H9 (cell line): ENCODE measurements around the gene DTWD2. TPM values are rescaled to one million over a fixed set of nuclear protein-coding genes. Genes with fewer than 3 reads are reported as not detected.
"Not testable (repeated sequence)": the region's sequence is repeated elsewhere in the genome, so short reads cannot be mapped to it uniquely, and the experiment has no call there.

Source experiments
- DNase-seq: peaks from one replicate; pipeline ENCODE4 v3.0.0-alpha.2; 2017
- H2AFZ ChIP-seq: one replicate; pipeline ENCODE4 v1.6.1; 2013; ENCODE audit warnings: mild to moderate bottlenecking, low read length, control low read depth, moderate library complexity
- H2AK5ac ChIP-seq: 2 replicates; pipeline ENCODE4 v1.6.1; 2013; ENCODE audit warnings: low read length, control low read depth, mixed read lengths; ENCODE audit not compliant: insufficient read length
- H2BK120ac ChIP-seq: one replicate; pipeline ENCODE4 v1.6.1; 2013; ENCODE audit warnings: low read depth, mild to moderate bottlenecking, low read length, control low read depth, inconsistent platforms; ENCODE audit not compliant: poor library complexity, severe bottlenecking
- H2BK12ac ChIP-seq: 2 replicates; pipeline ENCODE4 v1.6.1; 2013; ENCODE audit warnings: low read length, control low read depth, mixed read lengths, low read depth; ENCODE audit not compliant: insufficient read length
- H2BK15ac ChIP-seq: 2 replicates; pipeline ENCODE4 v1.6.1; 2013; ENCODE audit warnings: low read depth, low read length, control low read depth
- H2BK20ac ChIP-seq: one replicate; pipeline ENCODE4 v1.6.1; 2013; ENCODE audit warnings: low read depth, mild to moderate bottlenecking, low read length, control low read depth, inconsistent platforms; ENCODE audit not compliant: poor library complexity, severe bottlenecking
- H2BK5ac ChIP-seq: 2 replicates; pipeline ENCODE4 v1.6.1; 2013; ENCODE audit warnings: low read length, control low read depth, mixed read lengths; ENCODE audit not compliant: insufficient read length
- H3K14ac ChIP-seq: 2 replicates; pipeline ENCODE4 v1.6.1; 2013; ENCODE audit warnings: low read length, control low read depth; ENCODE audit not compliant: insufficient read depth
- H3K18ac ChIP-seq: 2 replicates; pipeline ENCODE4 v1.6.1; 2013; ENCODE audit warnings: low read depth, mild to moderate bottlenecking, mixed read lengths, low read length, control low read depth; ENCODE audit not compliant: insufficient read length
- H3K23ac ChIP-seq: 2 replicates; pipeline ENCODE4 v1.6.1; 2013; ENCODE audit warnings: low read length, control low read depth, mixed read lengths, low read depth; ENCODE audit not compliant: insufficient read length
- H3K23me2 ChIP-seq: 2 replicates; pipeline ENCODE4 v1.6.1; 2013; ENCODE audit warnings: low read depth, mild to moderate bottlenecking, mixed read lengths, low read length, control low read depth; ENCODE audit not compliant: insufficient read length, poor library complexity, severe bottlenecking
- H3K27ac ChIP-seq: 2 replicates; pipeline ENCODE4 v1.5.1; 2013; ENCODE audit warnings: low read length, control low read depth, mixed read lengths, low read depth; ENCODE audit not compliant: insufficient read length
- H3K27me3 ChIP-seq: 2 replicates; pipeline ENCODE4 v1.6.1; 2013; ENCODE audit warnings: low read length, control low read depth, inconsistent platforms; ENCODE audit not compliant: insufficient read depth
- H3K4ac ChIP-seq: 2 replicates; pipeline ENCODE4 v1.6.1; 2013; ENCODE audit warnings: low read depth, mild to moderate bottlenecking, control low read depth, inconsistent platforms, low read length, moderate library complexity
- H3K4me1 ChIP-seq: 2 replicates; pipeline ENCODE4 v1.6.1; 2013; ENCODE audit warnings: low read length, control low read depth, inconsistent platforms; ENCODE audit not compliant: insufficient read depth
- H3K4me2 ChIP-seq: 2 replicates; pipeline ENCODE4 v1.6.1; 2013; ENCODE audit warnings: low read length, control low read depth, mixed read lengths; ENCODE audit not compliant: insufficient read length, insufficient read depth
- H3K56ac ChIP-seq: 2 replicates; pipeline ENCODE4 v1.6.1; 2013; ENCODE audit warnings: low read depth, mild to moderate bottlenecking, mixed read lengths, low read length, control low read depth; ENCODE audit not compliant: insufficient read length
- H3K79me1 ChIP-seq: 2 replicates; pipeline ENCODE4 v1.6.1; 2013; ENCODE audit warnings: low read depth, mild to moderate bottlenecking, moderate library complexity, low read length, control low read depth, inconsistent platforms; ENCODE audit not compliant: insufficient read depth, poor library complexity, severe bottlenecking
- H3K79me2 ChIP-seq: 2 replicates; pipeline ENCODE4 v1.6.1; 2013; ENCODE audit warnings: low read length, control low read depth, inconsistent platforms; ENCODE audit not compliant: insufficient read depth
- H3K9ac ChIP-seq: 2 replicates; pipeline ENCODE4 v1.6.1; 2013; ENCODE audit warnings: low read length, control low read depth, mixed read lengths; ENCODE audit not compliant: insufficient read length; ENCODE audit errors: extremely low read depth
- H3K9me3 ChIP-seq: one replicate; pipeline ENCODE4 v1.6.1; 2013; ENCODE audit warnings: low read depth, low read length, inconsistent platforms; ENCODE audit not compliant: control insufficient read depth
- H3T11ph ChIP-seq: one replicate; pipeline ENCODE4 v1.6.1; 2013; ENCODE audit warnings: mild to moderate bottlenecking, low read length, control low read depth, inconsistent platforms
- H4K20me1 ChIP-seq: one replicate; pipeline ENCODE4 v1.6.1; 2013; ENCODE audit not compliant: control insufficient read depth, insufficient read length, insufficient read depth
- H4K5ac ChIP-seq: 2 replicates; pipeline ENCODE4 v1.6.1; 2013; ENCODE audit warnings: low read depth, mild to moderate bottlenecking, mixed read lengths, low read length, control low read depth; ENCODE audit not compliant: insufficient read length
- H4K8ac ChIP-seq: replicated peaks from 2 replicates; pipeline ENCODE4 v1.6.1; 2013; ENCODE audit warnings: low read length, control low read depth, mixed read lengths, low read depth; ENCODE audit not compliant: insufficient read length
- H4K91ac ChIP-seq: 2 replicates; pipeline ENCODE4 v1.6.1; 2013; ENCODE audit warnings: low read depth, mild to moderate bottlenecking, moderate library complexity, mixed read lengths, low read length, control low read depth; ENCODE audit not compliant: insufficient read length
- H3K27ac Mint-ChIP-seq, 3 experiments: 2 replicates in 2 of 3; 3 replicates in 1 of 3; pipeline ENCODE4 v1.8.0; 2020 to 2021; ENCODE audit warnings: mixed read lengths in 3 of 3, mild to moderate bottlenecking in 1 of 3, moderate library complexity in 1 of 3
- H3K27me3 Mint-ChIP-seq: 2 replicates; pipeline ENCODE4 v1.8.0; 2021; ENCODE audit warnings: low read depth, mild to moderate bottlenecking, moderate library complexity, mixed read lengths
- H3K36me3 Mint-ChIP-seq, 3 experiments: 2 replicates in 2 of 3; 3 replicates in 1 of 3; pipeline ENCODE4 v1.8.0; 2020 to 2021; ENCODE audit warnings: low read depth in 3 of 3, mixed read lengths in 3 of 3; ENCODE audit not compliant: insufficient read depth in 1 of 3
- H3K4me1 Mint-ChIP-seq, 2 experiments: 2 replicates each; pipeline ENCODE4 v1.8.0; 2020; ENCODE audit warnings: mixed read lengths in 2 of 2
- H3K4me3 Mint-ChIP-seq, 2 experiments: 2 replicates in 1 of 2; 3 replicates in 1 of 2; pipeline ENCODE4 v1.8.0; 2020 to 2021; ENCODE audit warnings: mild to moderate bottlenecking in 2 of 2, mixed read lengths in 2 of 2, moderate library complexity in 1 of 2
- H3K9me3 Mint-ChIP-seq, 2 experiments: 2 replicates in 1 of 2; 3 replicates in 1 of 2; pipeline ENCODE4 v1.8.0; 2020; ENCODE audit warnings: mild to moderate bottlenecking in 2 of 2, mixed read lengths in 2 of 2, moderate library complexity in 1 of 2
- WGBS: extraction: QIAGEN DNeasy Blood & Tissue Kit; methylation state at CpG from one replicate; pipeline ENCODE4 v1.1.7; 2013; ENCODE audit warnings: missing lambda C conversion rate, low lambda C conversion rate, mixed read lengths; ENCODE audit not compliant: insufficient read length; ENCODE audit errors: extremely low coverage; 5-methylcytosine and 5-hydroxymethylcytosine counted together
- total RNA-seq: library from RNA; stranded (reverse); gene quantifications from 2 replicates; pipeline ENCODE4 v1.2.1, GENCODE V29; 2021
- TF ChIP-seq, protein P1 (sequence below): fragments of 200-600 bp; sonication (generic); conservative IDR thresholded peaks from 3 replicates; pipeline ENCODE4 v1.8.0; 2021; ENCODE audit warnings: antibody characterized with exemption, mild to moderate bottlenecking

DTWD2 gene
- total RNA-seq, 1 experiment from 2014 or later: 10.8 TPM

DNA sequence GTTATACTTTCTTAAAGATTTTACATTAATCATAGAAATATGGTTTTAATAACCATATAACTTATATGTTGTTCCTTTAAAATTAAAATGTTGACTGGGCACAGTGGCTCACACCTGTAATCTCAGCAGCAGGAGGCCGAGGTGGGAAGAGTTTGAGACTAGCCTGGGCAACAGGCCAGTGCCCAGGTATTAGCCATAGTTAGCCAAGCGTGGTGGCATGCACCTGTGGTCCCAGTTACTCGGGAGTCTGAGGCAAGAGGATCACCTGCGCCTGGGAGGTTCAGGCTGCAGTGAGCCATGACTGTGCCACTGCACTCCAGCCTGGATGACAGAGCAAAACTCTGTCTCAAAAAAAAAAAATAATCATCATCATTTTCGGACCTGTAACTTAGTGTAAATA lies 133.5 kb downstream of the DTWD2 start:
- Histone ChIP-seq H3K9ac (no peak overlapping the region), H4K20me1 (no peaks in the 10 kb centered on the region), H2BK5ac (no peak overlapping the region), H3K56ac (no peak overlapping the region), H4K8ac (no peak overlapping the region), H2BK12ac (no peak overlapping the region), H3K9me3 (no peaks in the 10 kb centered on the region), H3T11ph (no peak overlapping the region), H3K4me2 (no peak overlapping the region), H3K79me1 (no peaks in the 10 kb centered on the region), H2BK20ac (no peak overlapping the region), H3K4ac (no peak overlapping the region), H2AFZ (no peak overlapping the region), H2BK120ac (no peak overlapping the region), H4K91ac (no peak overlapping the region), H3K79me2 (no peaks in the 10 kb centered on the region), H3K18ac (no peak overlapping the region), H2BK15ac (no peak overlapping the region), H2AK5ac (no peak overlapping the region), H3K23me2 (no peaks in the 10 kb centered on the region), H3K27ac (no peak overlapping the region), H4K5ac (no peak overlapping the region), H3K27me3 (no peaks in the 10 kb centered on the region), H3K23ac (no peak overlapping the region), H3K14ac (no peak overlapping the region), H3K4me1 (no peaks in the 10 kb centered on the region)
- H3K36me3 Mint-ChIP-seq: peaks cover 5 to 13% (median 7%) of the 10 kb centered on the region in 3 experiments
- no peak overlapping the region for H3K4me3 Mint-ChIP-seq
- H3K27me3 Mint-ChIP-seq: no peaks in the 10 kb centered on the region
- H3K27ac Mint-ChIP-seq: no peak overlapping the region
- H3K4me1 Mint-ChIP-seq: no peaks in the 10 kb centered on the region
- WGBS: no CpG with 5 or more reads among the region's 5 CpGs
- peaks cover 7 to 15% of the 10 kb centered on the region in 2 experiments; a peak in 4 of 5 replicates for H3K9me3 Mint-ChIP-seq
- TF ChIP-seq, protein P1, sequence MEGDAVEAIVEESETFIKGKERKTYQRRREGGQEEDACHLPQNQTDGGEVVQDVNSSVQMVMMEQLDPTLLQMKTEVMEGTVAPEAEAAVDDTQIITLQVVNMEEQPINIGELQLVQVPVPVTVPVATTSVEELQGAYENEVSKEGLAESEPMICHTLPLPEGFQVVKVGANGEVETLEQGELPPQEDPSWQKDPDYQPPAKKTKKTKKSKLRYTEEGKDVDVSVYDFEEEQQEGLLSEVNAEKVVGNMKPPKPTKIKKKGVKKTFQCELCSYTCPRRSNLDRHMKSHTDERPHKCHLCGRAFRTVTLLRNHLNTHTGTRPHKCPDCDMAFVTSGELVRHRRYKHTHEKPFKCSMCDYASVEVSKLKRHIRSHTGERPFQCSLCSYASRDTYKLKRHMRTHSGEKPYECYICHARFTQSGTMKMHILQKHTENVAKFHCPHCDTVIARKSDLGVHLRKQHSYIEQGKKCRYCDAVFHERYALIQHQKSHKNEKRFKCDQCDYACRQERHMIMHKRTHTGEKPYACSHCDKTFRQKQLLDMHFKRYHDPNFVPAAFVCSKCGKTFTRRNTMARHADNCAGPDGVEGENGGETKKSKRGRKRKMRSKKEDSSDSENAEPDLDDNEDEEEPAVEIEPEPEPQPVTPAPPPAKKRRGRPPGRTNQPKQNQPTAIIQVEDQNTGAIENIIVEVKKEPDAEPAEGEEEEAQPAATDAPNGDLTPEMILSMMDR: no peak
- no peak for DNase-seq

DNA sequence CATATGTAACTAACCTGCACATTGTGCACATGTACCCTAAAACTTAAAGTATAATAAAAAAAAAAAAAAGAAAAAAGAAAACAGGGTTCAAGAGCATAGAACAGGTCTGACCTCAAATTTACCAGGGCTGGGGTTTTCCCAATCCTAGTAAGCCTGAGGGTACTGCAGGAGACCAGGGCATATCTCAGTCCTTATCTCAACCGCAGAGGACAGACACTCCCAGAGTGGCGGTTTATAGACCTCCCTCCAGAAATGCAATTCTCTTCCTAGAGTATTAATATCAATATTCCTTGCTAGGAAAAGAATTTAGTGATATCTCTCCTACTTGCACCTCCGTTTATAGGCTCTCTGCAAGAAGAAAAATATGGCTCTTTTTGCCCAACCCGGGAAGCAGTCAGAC lies 136.6 kb downstream of the DTWD2 start:
- not testable (repeated sequence) for H3K4me3 Mint-ChIP-seq, H4K20me1 ChIP-seq, H3K27me3 Mint-ChIP-seq, H2BK15ac ChIP-seq, H3K9ac ChIP-seq, H2AK5ac ChIP-seq, H4K8ac ChIP-seq, H3K27ac ChIP-seq, H3K4me1 ChIP-seq, H3K4me1 Mint-ChIP-seq, H3K56ac ChIP-seq, H2BK20ac ChIP-seq, H2BK120ac ChIP-seq, H3K18ac ChIP-seq, H3K23me2 ChIP-seq, H3K14ac ChIP-seq, H3K4me2 ChIP-seq, H4K5ac ChIP-seq, H3K27me3 ChIP-seq, H3T11ph ChIP-seq, H3K27ac Mint-ChIP-seq, H3K9me3 ChIP-seq, H3K23ac ChIP-seq, H3K4ac ChIP-seq, H3K79me2 ChIP-seq, H3K79me1 ChIP-seq, H2BK12ac ChIP-seq, H2BK5ac ChIP-seq, H2AFZ ChIP-seq, H4K91ac ChIP-seq, DNase-seq
- peaks cover 13 to 15% of the 10 kb centered on the region in 2 experiments; a peak in 4 of 5 replicates for H3K9me3 Mint-ChIP-seq
- WGBS: no CpG with 5 or more reads among the region's 4 CpGs
- peaks cover 5 to 13% (median 7%) of the 10 kb centered on the region in 3 experiments for H3K36me3 Mint-ChIP-seq
